ENCODE data around the gene BTBD16. TPM values are rescaled to one million over a fixed set of nuclear protein-coding genes. Genes with fewer than 3 reads are reported as not detected.

The BTBD16 gene
- total and polyA plus RNA-seq, 8 donors: 0.10 to 2.1 (median 0.35) TPM; not detected in 2

- ATAC-seq: peak; percentile 30
- intact Hi-C loops (cut with DNase I): loop anchor here in 1 of 2 donors (10.0 kb wide), 1 partner anchor 142 kb away; no protein-coding TSS in a partner anchor
- TF ChIP-seq, protein P1, sequence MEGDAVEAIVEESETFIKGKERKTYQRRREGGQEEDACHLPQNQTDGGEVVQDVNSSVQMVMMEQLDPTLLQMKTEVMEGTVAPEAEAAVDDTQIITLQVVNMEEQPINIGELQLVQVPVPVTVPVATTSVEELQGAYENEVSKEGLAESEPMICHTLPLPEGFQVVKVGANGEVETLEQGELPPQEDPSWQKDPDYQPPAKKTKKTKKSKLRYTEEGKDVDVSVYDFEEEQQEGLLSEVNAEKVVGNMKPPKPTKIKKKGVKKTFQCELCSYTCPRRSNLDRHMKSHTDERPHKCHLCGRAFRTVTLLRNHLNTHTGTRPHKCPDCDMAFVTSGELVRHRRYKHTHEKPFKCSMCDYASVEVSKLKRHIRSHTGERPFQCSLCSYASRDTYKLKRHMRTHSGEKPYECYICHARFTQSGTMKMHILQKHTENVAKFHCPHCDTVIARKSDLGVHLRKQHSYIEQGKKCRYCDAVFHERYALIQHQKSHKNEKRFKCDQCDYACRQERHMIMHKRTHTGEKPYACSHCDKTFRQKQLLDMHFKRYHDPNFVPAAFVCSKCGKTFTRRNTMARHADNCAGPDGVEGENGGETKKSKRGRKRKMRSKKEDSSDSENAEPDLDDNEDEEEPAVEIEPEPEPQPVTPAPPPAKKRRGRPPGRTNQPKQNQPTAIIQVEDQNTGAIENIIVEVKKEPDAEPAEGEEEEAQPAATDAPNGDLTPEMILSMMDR (IDR thresholded peaks at IDR 0.05): no peak
Measured at GRCh38 chr10:122292376-122292775, 21.3 kb downstream of the BTBD16 start.

DNA sequence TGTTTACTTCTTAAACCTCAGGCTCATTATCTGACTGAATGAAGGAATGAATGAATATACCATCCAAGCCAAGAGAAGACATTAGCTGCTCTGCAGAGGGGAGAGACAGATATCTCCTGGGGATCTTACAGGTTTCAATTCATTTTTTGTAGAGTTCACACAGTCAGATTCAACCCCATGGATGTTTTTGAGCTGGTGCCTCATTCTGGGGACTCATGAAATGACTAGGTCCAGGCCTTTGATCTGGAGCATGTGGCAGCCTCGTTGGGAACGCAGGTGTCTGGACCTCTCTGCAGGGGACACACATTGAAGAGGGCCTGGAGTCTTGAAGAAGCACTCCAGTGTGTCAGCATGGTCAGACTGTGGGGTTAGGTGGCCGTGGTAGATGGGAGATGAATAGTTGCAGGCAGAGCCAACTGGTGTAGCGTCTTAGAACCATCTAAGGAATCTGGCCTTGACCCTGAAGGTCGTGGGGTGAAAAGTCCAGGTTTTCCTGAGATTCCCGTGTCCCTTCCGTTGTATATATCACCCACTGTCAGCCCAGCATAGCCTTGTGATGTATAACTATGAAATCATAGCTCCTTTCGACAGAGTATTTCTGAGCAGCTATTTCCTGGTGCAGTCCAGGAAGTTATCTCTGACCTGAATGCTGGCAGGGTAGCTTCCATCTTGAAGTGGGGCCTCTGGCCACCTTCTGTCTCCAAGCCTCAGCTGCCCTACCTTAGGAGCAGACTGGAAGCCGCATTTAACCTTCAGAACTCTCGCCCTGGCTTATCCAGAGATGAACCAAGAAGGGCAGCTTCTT is 22.3 kb downstream of the BTBD16 start:
- no peaks in the 10 kb centered on the region for H3K27me3 ChIP-seq
- no peak overlapping the region for H3K27ac ChIP-seq
- DNase-seq (no peak), ATAC-seq (no peak)
- no peaks in the 10 kb centered on the region for H3K9me3 ChIP-seq
- TF ChIP-seq, protein P1 (IDR thresholded peaks at IDR 0.05): no peak
- H3K4me1 ChIP-seq: no peaks in the 10 kb centered on the region
- H3K36me3 ChIP-seq: no peaks in the 10 kb centered on the region
- intact Hi-C loops (cut with DNase I): loop anchor here in 1 of 2 donors (10.0 kb wide), 1 partner anchor 141 kb away; no protein-coding TSS in a partner anchor
- no peak overlapping the region for H3K4me3 ChIP-seq

More at GRCh38 chr10:122292376-122292775, 21.3 kb downstream of the BTBD16 start:
- DNase-seq: no peak
- H3K27ac ChIP-seq: no peak overlapping the region
- no peaks in the 10 kb centered on the region for H3K9me3 ChIP-seq
- no peaks in the 10 kb centered on the region for H3K27me3 ChIP-seq
- no peak overlapping the region for H3K4me3 ChIP-seq
- no peaks in the 10 kb centered on the region for H3K36me3 ChIP-seq
- H3K4me1 ChIP-seq: peaks cover 0 to 2% of the 10 kb centered on the region in 2 donors

GRCh38 chr10:122293961-122294380 is 22.9 kb downstream of the BTBD16 start:
- no peaks in the 10 kb centered on the region for H3K9me3 ChIP-seq
- no peak for DNase-seq
- no peak for ATAC-seq
- no peaks in the 10 kb centered on the region for H3K36me3 ChIP-seq
- H3K4me3 ChIP-seq: no peak overlapping the region
- no peak overlapping the region for H3K27ac ChIP-seq
- no peaks in the 10 kb centered on the region for H3K27me3 ChIP-seq
- peaks cover 0 to 2% of the 10 kb centered on the region in 2 donors for H3K4me1 ChIP-seq
- intact Hi-C loops (cut with DNase I): loop anchor here in 1 of 2 donors (10.0 kb wide), 1 partner anchor 141 kb away; no protein-coding TSS in a partner anchor
- TF ChIP-seq, protein P1 (IDR thresholded peaks at IDR 0.05): no peak

DNA sequence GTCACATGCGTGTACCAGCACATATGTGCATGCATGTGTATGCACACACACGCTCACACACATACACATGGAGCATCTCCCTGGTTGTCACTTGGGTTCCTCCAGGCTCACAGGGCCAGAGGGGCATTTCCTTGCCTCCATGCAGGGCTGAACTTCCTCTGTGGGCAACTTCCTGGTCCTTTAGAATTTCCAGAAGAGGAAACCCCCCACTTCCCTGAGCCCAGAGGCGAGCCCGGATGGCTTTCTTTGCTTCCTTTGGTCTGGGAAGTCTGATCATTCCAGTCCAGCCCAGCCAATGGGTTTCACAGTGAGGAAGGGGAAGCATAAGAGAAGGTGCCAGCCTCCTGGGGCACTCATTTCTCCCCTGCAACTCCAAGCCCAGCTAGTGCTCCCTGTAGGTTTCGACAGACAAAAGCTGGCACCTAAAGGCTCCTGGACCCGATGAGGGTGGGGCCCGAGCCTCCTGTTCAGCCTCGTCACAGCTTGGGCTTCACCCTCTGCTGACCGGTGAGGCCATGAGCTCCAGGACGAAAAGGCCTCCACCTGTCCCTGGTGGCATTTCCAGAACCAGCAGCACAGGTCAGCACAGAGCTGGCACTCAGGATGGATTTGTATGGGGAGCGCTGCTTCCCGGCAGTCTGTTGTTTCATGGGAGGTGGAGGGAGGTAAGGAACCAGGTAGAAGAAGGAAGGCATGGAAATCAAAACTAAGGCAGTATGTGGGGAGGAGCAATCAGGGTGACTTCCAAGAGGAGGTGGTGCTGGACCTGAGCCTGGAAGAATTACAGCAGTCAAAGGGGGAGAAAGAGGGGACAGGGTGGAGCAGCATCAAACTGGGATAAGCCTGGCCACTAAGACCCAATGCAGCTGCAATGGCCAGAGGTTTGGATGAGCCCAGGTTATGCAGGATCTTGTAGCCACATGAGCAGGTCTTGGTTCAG is 23.7 kb downstream of the BTBD16 start:
- H3K4me3 ChIP-seq: no peak overlapping the region
- H3K27ac ChIP-seq: no peak overlapping the region
- H3K36me3 ChIP-seq: no peaks in the 10 kb centered on the region
- peaks cover 0 to 4% of the 10 kb centered on the region in 2 donors for H3K4me1 ChIP-seq
- intact Hi-C loops (cut with DNase I): loop anchor here in 1 of 2 donors (5.0 to 10.0 kb wide), 2 partner anchors 140 to 268 kb away; partner anchors contain the start of gene DMBT1
- TF ChIP-seq, protein P1 (IDR thresholded peaks at IDR 0.05): no peak
- no peaks in the 10 kb centered on the region for H3K9me3 ChIP-seq
- no peak for DNase-seq
- ATAC-seq: no peak
- no peaks in the 10 kb centered on the region for H3K27me3 ChIP-seq

All from left lung (tissue), 10 donors.